ENCODE measurements around the gene CCDC197. TPM values are rescaled to one million over a fixed set of nuclear protein-coding genes. Genes with fewer than 3 reads are reported as not detected.

Gene CCDC197
- total RNA-seq, 1 donor from 2014 or later: not detected

- Mint-ChIP-seq H3K4me3 (no peak overlapping the region), H3K27ac (no peak overlapping the region), H3K9me3 (no peaks in the 10 kb centered on the region), H3K36me3 (no peaks in the 10 kb centered on the region), H3K4me1 (ENCODE audit: unreplicated experiment) (no peaks in the 10 kb centered on the region), H3K27me3 (peaks cover 11% of the 10 kb centered on the region)
- TF ChIP-seq CTCF (conservative IDR thresholded peaks at IDR 0.05): no peak
- no peak for DNase-seq (ENCODE audit: extremely low spot score, unreplicated experiment)
Measured at GRCh38 chr14:93998871-93999403, 1.8 kb downstream of the CCDC197 start.

DNA sequence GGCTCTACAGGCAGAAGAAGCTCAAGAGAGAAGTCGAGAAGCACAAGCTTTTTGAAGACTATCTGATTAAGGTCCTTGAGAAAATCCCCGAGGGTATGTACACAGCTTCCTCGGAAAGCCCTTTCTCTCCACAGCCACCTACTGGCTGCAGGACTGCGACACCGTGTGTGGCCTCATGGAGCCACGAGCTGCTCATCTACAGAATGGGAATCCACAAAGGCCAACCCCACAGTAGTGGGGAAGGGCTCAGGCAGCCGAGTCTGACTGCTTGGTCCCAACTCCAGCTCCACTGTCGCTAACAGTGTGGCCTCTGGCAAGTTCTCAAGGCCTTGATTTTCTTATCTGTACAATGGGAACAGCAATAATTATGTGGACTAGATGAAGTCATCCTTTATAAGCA lies 2.5 kb downstream of the CCDC197 start:
- Mint-ChIP-seq H3K36me3 (no peaks in the 10 kb centered on the region), H3K4me3 (no peak overlapping the region), H3K27ac (no peak overlapping the region), H3K27me3 (peaks cover 11% of the 10 kb centered on the region), H3K9me3 (no peaks in the 10 kb centered on the region), H3K4me1 (ENCODE audit: unreplicated experiment) (no peaks in the 10 kb centered on the region)
- no peak for TF ChIP-seq CTCF (conservative IDR thresholded peaks at IDR 0.05)
- no peak for DNase-seq (ENCODE audit: extremely low spot score, unreplicated experiment)

DNA sequence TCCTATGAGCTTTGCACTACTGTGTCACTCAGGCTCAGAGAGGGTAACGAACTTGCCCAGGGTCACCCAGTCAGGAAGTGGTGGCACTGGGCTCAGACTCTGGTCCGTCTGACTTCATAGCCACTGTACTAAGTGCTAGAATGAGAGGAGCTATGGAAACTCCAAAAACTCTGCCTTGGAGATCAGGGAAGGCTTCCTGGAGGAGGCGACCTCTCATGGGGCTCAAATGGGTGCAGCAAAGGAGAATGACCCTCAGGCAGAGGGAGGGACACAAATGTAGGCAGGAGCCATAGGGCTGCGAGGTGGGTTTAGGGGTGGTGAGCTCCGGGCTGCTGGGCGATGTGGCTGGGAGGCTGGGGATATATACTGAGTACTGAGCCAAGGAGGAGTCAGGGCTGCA lies 3.2 kb downstream of the CCDC197 start:
- H3K4me1 Mint-ChIP-seq (ENCODE audit: unreplicated experiment): no peaks in the 10 kb centered on the region
- no peak overlapping the region for H3K4me3 Mint-ChIP-seq
- TF ChIP-seq CTCF (conservative IDR thresholded peaks at IDR 0.05): no peak
- H3K27ac Mint-ChIP-seq: no peak overlapping the region
- DNase-seq (ENCODE audit: extremely low spot score, unreplicated experiment): no peak
- peaks cover 16% of the 10 kb centered on the region for H3K27me3 Mint-ChIP-seq
- H3K9me3 Mint-ChIP-seq: no peaks in the 10 kb centered on the region
- H3K36me3 Mint-ChIP-seq: no peaks in the 10 kb centered on the region

- no peak for TF ChIP-seq CTCF (conservative IDR thresholded peaks at IDR 0.05)
- Mint-ChIP-seq H3K27ac (no peak overlapping the region), H3K9me3 (no peaks in the 10 kb centered on the region), H3K27me3 (peaks cover 17% of the 10 kb centered on the region), H3K4me3 (no peak overlapping the region), H3K4me1 (ENCODE audit: unreplicated experiment) (no peaks in the 10 kb centered on the region), H3K36me3 (no peaks in the 10 kb centered on the region)
- no peak for DNase-seq (ENCODE audit: extremely low spot score, unreplicated experiment)
Measured at GRCh38 chr14:94001016-94001415, 3.9 kb downstream of the CCDC197 start.

- no peak for DNase-seq (ENCODE audit: extremely low spot score, unreplicated experiment)
- no peaks in the 10 kb centered on the region for H3K36me3 Mint-ChIP-seq
- H3K9me3 Mint-ChIP-seq: no peaks in the 10 kb centered on the region
- peak; percentile 99 for TF ChIP-seq CTCF (conservative IDR thresholded peaks at IDR 0.05)
- H3K4me1 Mint-ChIP-seq (ENCODE audit: unreplicated experiment): no peaks in the 10 kb centered on the region
- peak overlapping the region; percentile 23 for H3K27ac Mint-ChIP-seq
- H3K27me3 Mint-ChIP-seq: peaks cover 17% of the 10 kb centered on the region
- H3K4me3 Mint-ChIP-seq: no peak overlapping the region
Measured at GRCh38 chr14:94001501-94002396, 4.6 kb downstream of the CCDC197 start.
